ENCODE measurements around the gene TRAPPC5.

TRAPPC5 gene

GRCh38 chr19:7731615-7732014, 51.0 kb downstream of the TRAPPC5 start:
- DNase-seq (ENCODE audit: low read depth): no peak

GRCh38 chr19:7732045-7732444, 51.4 kb downstream of the TRAPPC5 start, which contains the start of gene CLEC4G:
TSS of gene CLEC4G (minus strand) at chr19:7732110. CDS start at chr19:7732102, 8 bp downstream.
- DNase-seq (ENCODE audit: low read depth): no peak

- DNase-seq (ENCODE audit: low read depth): no peak
Measured at GRCh38 chr19:7733376-7733775, 52.7 kb downstream of the TRAPPC5 start.

- no peak for DNase-seq (ENCODE audit: low read depth)
Measured at GRCh38 chr19:7734220-7735203, 53.9 kb downstream of the TRAPPC5 start.

- no peak for DNase-seq (ENCODE audit: low read depth)
Measured at GRCh38 chr19:7736148-7736547, 55.5 kb downstream of the TRAPPC5 start.

GRCh38 chr19:7737215-7737614, 56.6 kb downstream of the TRAPPC5 start:
- no peak for DNase-seq (ENCODE audit: low read depth)
